Measurements from ENCODE around the gene TMEM183A. TPM values are rescaled to one million over a fixed set of nuclear protein-coding genes. Genes with fewer than 3 reads are reported as not detected.

The TMEM183A gene
- total and polyA plus RNA-seq, 2 of the 4 experiments (the other 2 are of a cell fraction), result 56.8 to 63.1 TPM

DNA sequence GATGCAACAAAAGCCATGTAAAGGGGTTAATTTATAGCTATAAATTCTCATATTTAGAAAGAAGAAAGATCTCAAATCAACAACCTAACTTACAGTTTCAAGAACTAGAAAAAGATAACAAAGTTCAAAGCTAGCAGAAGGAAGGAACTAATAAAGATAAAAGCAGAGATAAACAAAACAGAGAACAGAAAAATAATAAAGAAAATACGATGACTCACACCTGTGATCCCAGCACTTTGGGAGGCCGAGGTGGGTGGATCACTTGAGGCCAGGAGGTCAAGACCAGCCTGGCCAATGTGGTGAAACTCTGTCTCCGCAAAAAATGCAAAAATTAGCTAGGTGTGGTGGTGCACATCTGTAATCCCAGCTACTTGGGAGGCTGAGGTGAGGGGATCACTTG is 12.4 kb upstream of the TMEM183A start:
- H3K9me3 ChIP-seq (ENCODE audit: control insufficient read depth, insufficient read depth, low read length), result 0 out of 2 replicates have a peak, but pooled peaks cover 3% of the 10 kb centered on the region
- BruUV-seq (replicated peaks), result no TSS peak
- no peak overlapping the region for H2BK120ac ChIP-seq (ENCODE audit: low read depth, low read length)
- ChIA-PET CTCF (no interaction called here), POLR2A (ENCODE audit: unreplicated experiment) (no interaction called here)
- H3K4ac ChIP-seq (ENCODE audit: low read depth, low read length), result no peak overlapping the region
- in situ Hi-C loops (cut with MboI; ENCODE audit: low sequenced_read_pairs), result no loop called here
- no peak overlapping the region for H3K27ac ChIP-seq (ENCODE audit: insufficient read depth, low read length)
- H4K91ac ChIP-seq (ENCODE audit: insufficient read depth, low read depth, low read length), result no peak overlapping the region
- H3K23ac ChIP-seq (ENCODE audit: low read depth, low read length), result no peak overlapping the region
- no peaks in the 10 kb centered on the region for H4K20me1 ChIP-seq (ENCODE audit: insufficient read depth, low read length)
- H2BK15ac ChIP-seq (ENCODE audit: low read depth, low read length), result no peak overlapping the region
- H3K18ac ChIP-seq (ENCODE audit: low read depth, low read length), result no peak overlapping the region
- intact Hi-C loops (cut with micrococcal nuclease), result loop anchor here (5.0 to 10.0 kb wide), 2 partner anchors 240 to 532 kb away; no protein-coding TSS in a partner anchor
- H3K4me1 ChIP-seq (ENCODE audit: control insufficient read depth, insufficient read depth, low read length), result no peaks in the 10 kb centered on the region
- H4K8ac ChIP-seq (ENCODE audit: low read depth in 2 of 2, low read length in 2 of 2), result no peak overlapping the region
- no peak overlapping the region for H2AK9ac ChIP-seq (replicated peaks; ENCODE audit: low read depth, low read length, poor library complexity)
- ATAC-seq (ENCODE audit: low read depth) (no peak), DNase-seq (no peak)
- no peak overlapping the region for H2BK5ac ChIP-seq (ENCODE audit: low read depth, low read length, poor library complexity, severe bottlenecking)
- no peak overlapping the region for H2BK20ac ChIP-seq (ENCODE audit: low read depth, low read length)
- H2AFZ ChIP-seq (replicated peaks; ENCODE audit: low read length, poor library complexity), result no peak overlapping the region
- no peak overlapping the region for H3K4me3 ChIP-seq (ENCODE audit: insufficient read depth, low read depth, low read length)
- no peaks in the 10 kb centered on the region for H3K9me1 ChIP-seq (ENCODE audit: insufficient read depth, low read length)
- dilution Hi-C loops (cut with HindIII; ENCODE audit: low sequenced_read_pairs, unreplicated experiment), result no loop called here
- no peak for TF ChIP-seq RAD21 (IDR thresholded peaks at IDR 0.05; ENCODE audit: low read length)
- TF ChIP-seq MAFK (IDR thresholded peaks at IDR 0.05; ENCODE audit: low read depth, low read length), result no peak
- TF ChIP-seq CEBPB (IDR thresholded peaks at IDR 0.05; ENCODE audit: low read depth, low read length), result no peak
- TF ChIP-seq SMC3 (IDR thresholded peaks at IDR 0.05; ENCODE audit: low read depth, low read length), result no peak
- TF ChIP-seq NFE2L2 (IDR thresholded peaks at IDR 0.05; ENCODE audit: low read depth, low read length), result no peak
- TF ChIP-seq, protein P1, sequence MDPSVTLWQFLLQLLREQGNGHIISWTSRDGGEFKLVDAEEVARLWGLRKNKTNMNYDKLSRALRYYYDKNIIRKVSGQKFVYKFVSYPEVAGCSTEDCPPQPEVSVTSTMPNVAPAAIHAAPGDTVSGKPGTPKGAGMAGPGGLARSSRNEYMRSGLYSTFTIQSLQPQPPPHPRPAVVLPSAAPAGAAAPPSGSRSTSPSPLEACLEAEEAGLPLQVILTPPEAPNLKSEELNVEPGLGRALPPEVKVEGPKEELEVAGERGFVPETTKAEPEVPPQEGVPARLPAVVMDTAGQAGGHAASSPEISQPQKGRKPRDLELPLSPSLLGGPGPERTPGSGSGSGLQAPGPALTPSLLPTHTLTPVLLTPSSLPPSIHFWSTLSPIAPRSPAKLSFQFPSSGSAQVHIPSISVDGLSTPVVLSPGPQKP (IDR thresholded peaks at IDR 0.05; ENCODE audit: borderline replicate concordance, low read depth, low read length), result no peak
- TF ChIP-seq RFX5 (IDR thresholded peaks at IDR 0.05; ENCODE audit: low read depth, low read length), result no peak
- TF ChIP-seq RCOR1 (IDR thresholded peaks at IDR 0.05; ENCODE audit: insufficient replicate concordance, low read length), result no peak
- TF ChIP-seq, protein P2, sequence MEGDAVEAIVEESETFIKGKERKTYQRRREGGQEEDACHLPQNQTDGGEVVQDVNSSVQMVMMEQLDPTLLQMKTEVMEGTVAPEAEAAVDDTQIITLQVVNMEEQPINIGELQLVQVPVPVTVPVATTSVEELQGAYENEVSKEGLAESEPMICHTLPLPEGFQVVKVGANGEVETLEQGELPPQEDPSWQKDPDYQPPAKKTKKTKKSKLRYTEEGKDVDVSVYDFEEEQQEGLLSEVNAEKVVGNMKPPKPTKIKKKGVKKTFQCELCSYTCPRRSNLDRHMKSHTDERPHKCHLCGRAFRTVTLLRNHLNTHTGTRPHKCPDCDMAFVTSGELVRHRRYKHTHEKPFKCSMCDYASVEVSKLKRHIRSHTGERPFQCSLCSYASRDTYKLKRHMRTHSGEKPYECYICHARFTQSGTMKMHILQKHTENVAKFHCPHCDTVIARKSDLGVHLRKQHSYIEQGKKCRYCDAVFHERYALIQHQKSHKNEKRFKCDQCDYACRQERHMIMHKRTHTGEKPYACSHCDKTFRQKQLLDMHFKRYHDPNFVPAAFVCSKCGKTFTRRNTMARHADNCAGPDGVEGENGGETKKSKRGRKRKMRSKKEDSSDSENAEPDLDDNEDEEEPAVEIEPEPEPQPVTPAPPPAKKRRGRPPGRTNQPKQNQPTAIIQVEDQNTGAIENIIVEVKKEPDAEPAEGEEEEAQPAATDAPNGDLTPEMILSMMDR (conservative IDR thresholded peaks at IDR 0.05; ENCODE audit: low read depth, low read length), result no peak
- TF ChIP-seq FOS (IDR thresholded peaks at IDR 0.05; ENCODE audit: low read depth, low read length), result no peak
- TF ChIP-seq MXI1 (IDR thresholded peaks at IDR 0.05; ENCODE audit: borderline replicate concordance, low read depth, low read length), result no peak
- no peak for TF ChIP-seq POLR2A (IDR thresholded peaks at IDR 0.05; ENCODE audit: low read depth, low read length)
- TF ChIP-seq BHLHE40 (IDR thresholded peaks at IDR 0.05; ENCODE audit: low read depth, low read length), result no peak
- no peak for TF ChIP-seq CHD1 (IDR thresholded peaks at IDR 0.05; ENCODE audit: low read depth, low read length)
- TF ChIP-seq MAZ (IDR thresholded peaks at IDR 0.05; ENCODE audit: borderline replicate concordance, low read depth, low read length), result no peak
- no peak for TF ChIP-seq USF2 (IDR thresholded peaks at IDR 0.05; ENCODE audit: low read depth, low read length)
- H3K27me3 ChIP-seq (ENCODE audit: control insufficient read depth, insufficient read depth, low read length), result peaks cover 24% of the 10 kb centered on the region
- H3K56ac ChIP-seq (ENCODE audit: extremely low read depth, insufficient read depth, low read length), result no peak overlapping the region
- H2AK5ac ChIP-seq (ENCODE audit: low read depth, low read length), result no peak overlapping the region
- H3K9ac ChIP-seq (ENCODE audit: low read depth, low read length), result no peak overlapping the region
- H3K4me2 ChIP-seq (ENCODE audit: low read depth, low read length), result no peak overlapping the region
- no peaks in the 10 kb centered on the region for H3K79me1 ChIP-seq (ENCODE audit: low read depth in 1 of 2, low read length in 2 of 2)
- WGBS, 2 experiments (ENCODE audit: extremely low coverage in 2 of 2, insufficient read length in 1 of 2), result 66% methylated on average over 2 of the region's 3 CpGs; no CpG with 5 or more reads in 1 of the 2 experiments
- H3K14ac ChIP-seq (replicated peaks; ENCODE audit: low read depth, low read length), result no peak overlapping the region
- H3K36me3 ChIP-seq (ENCODE audit: control insufficient read depth, insufficient read depth, low read length), result no peaks in the 10 kb centered on the region
- H4K5ac ChIP-seq (ENCODE audit: low read depth, low read length), result no peak overlapping the region
